Transverse colon (tissue), 4 donors: ENCODE data around the gene MAS1. TPM values are rescaled to one million over a fixed set of nuclear protein-coding genes. Genes with fewer than 3 reads are reported as not detected.
"Not testable (repeated sequence)": the region's sequence is repeated elsewhere in the genome, so short reads cannot be mapped to it uniquely, and the experiment has no call there.

ENCODE experiments used
- DNase-seq: peaks from one replicate; pipeline ENCODE4 v3.0.0-alpha.2; 2019
- H3K27ac ChIP-seq, 4 donors: fragments of 200-600 bp; sonication (generic); 2 replicates each; pipeline ENCODE4 v1.5.1; 2016 to 2018; ENCODE audit warnings: inconsistent platforms in 4 of 4
- H3K27me3 ChIP-seq: fragments of 200-600 bp; sonication (generic); 2 replicates; pipeline ENCODE4 v1.5.1; 2017; ENCODE audit warnings: inconsistent platforms
- H3K36me3 ChIP-seq, 4 donors: fragments of 200-600 bp; sonication (generic); 2 replicates each; pipeline ENCODE4 v1.5.1; 2017 to 2019; ENCODE audit warnings: inconsistent platforms in 4 of 4
- H3K4me1 ChIP-seq, 4 donors: fragments of 200-600 bp; sonication (generic); 2 replicates each; pipeline ENCODE4 v1.5.1; 2017 to 2020; ENCODE audit warnings: inconsistent platforms in 4 of 4
- H3K4me3 ChIP-seq, 4 donors: fragments of 200-600 bp; sonication (generic); 1 replicate in 1 of 4; 2 replicates in 3 of 4; pipeline versions ENCODE4 v1.5.1 to v1.6.1; 2017 to 2019; ENCODE audit warnings: inconsistent platforms in 4 of 4
- H3K9me3 ChIP-seq, 2 donors: fragments of 200-600 bp; sonication (generic); 2 replicates each; pipeline ENCODE4 v1.5.1; 2017 to 2019; ENCODE audit warnings: inconsistent platforms in 2 of 2
- EP300 ChIP-seq: sonication (generic); formaldehyde crosslinking; IDR thresholded peaks from one replicate; pipeline ENCODE4 v1.6.1; 2017; ENCODE audit warnings: antibody characterized with exemption, low read depth
- POLR2A ChIP-seq: fragments of 450-650 bp; IDR thresholded peaks from one replicate; pipeline ENCODE4 v1.6.1; 2016; ENCODE audit warnings: antibody characterized with exemption, mild to moderate bottlenecking, moderate library complexity
- POLR2AphosphoS5 ChIP-seq, 3 donors: sonication (generic); formaldehyde crosslinking; IDR thresholded peaks; one replicate each; pipeline ENCODE4 v1.6.1; 2016; ENCODE audit warnings: antibody characterized with exemption in 3 of 3
- WGBS, 2 donors: methylation state at CpG; one replicate each; pipeline ENCODE4 v1.1.5; 2018; ENCODE audit warnings: low coverage in 1 of 2; 5-methylcytosine and 5-hydroxymethylcytosine counted together
- in situ Hi-C, 4 donors: fragments of 200-750 bp; cut with MboI; loops; one replicate each; pipeline versions ENCODE4 v1.15.0 to v1.15.1; 2017; ENCODE audit warnings: low sequenced_read_pairs in 3 of 4, low pct_ligation_motif_present in 1 of 4, low pct_unique_long_range_greater_than_20kb in 1 of 4
- intact Hi-C: fragments of 100-400 bp; cut with DNase I; formaldehyde crosslinking; loops from one replicate; pipeline ENCODE4 v1.15.1; 2023; ENCODE audit warnings: low total_unique reads
- total RNA-seq, 4 donors: library from RNA; depleted of rRNA; stranded (reverse); fragments of >200 nt; gene quantifications; one replicate each; pipeline ENCODE4 v1.1.0, GENCODE V29; 2016
- TF ChIP-seq, protein P1 (sequence below), 5 experiments: fragments of 200-600 bp in 3 of 5; fragments of 450-650 bp in 2 of 5; sonication (generic) in 3 of 5; IDR thresholded peaks; 1 replicate in 2 of 5; 2 replicates in 3 of 5; pipeline ENCODE4 v1.5.1; 2016 to 2017; ENCODE audit warnings: antibody characterized with exemption in 5 of 5, inconsistent platforms in 3 of 5, mild to moderate bottlenecking in 2 of 5, moderate library complexity in 1 of 5

The MAS1 gene
- total RNA-seq, 4 donors from 2014 or later = not detected

DNA sequence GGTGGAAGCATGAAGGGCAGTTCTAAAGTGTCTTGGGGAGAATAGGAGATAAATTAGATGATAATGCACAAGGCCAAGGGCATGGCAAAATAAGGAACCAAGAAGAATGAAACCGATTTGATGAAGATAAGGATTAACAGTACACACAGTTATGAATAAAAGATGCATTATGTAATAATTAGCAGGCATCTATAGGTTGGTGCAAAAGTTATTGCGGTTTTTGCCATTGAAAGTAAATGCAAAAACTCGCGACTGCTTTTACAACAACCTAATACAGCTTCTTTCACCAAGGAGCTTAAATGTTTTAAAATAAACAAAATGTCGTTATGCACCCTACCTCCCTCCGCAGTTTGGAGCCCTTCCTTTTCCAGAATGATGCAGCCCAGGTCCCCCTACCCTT is 29.0 kb downstream of the MAS1 start:
- intact Hi-C loops = no loop called here
- no peaks in the 10 kb centered on the region for H3K27me3 ChIP-seq
- H3K4me1 ChIP-seq = no peaks in the 10 kb centered on the region
- H3K9me3 ChIP-seq = no peaks in the 10 kb centered on the region
- no peak for DNase-seq
- no peak overlapping the region for H3K4me3 ChIP-seq
- no peak for TF ChIP-seq EP300
- H3K27ac ChIP-seq = no peak overlapping the region
- in situ Hi-C loops = no loop called here
- WGBS, 2 donors = 81 to 88% methylated on average over 6 of the region's 6 CpGs
- no peaks in the 10 kb centered on the region for H3K36me3 ChIP-seq

GRCh38 chr6:159924150-159924549 is 33.4 kb downstream of the MAS1 start:
- DNase-seq, in situ Hi-C loops, H3K27me3 ChIP-seq, H3K36me3 ChIP-seq, H3K4me3 ChIP-seq, H3K27ac ChIP-seq, H3K9me3 ChIP-seq, intact Hi-C loops, H3K4me1 ChIP-seq: not testable (repeated sequence)
- 67 to 70% methylated on average over 2 of the region's 2 CpGs for WGBS, 2 donors

GRCh38 chr6:159926542-159927203 is 35.9 kb downstream of the MAS1 start:
- no peaks in the 10 kb centered on the region for H3K36me3 ChIP-seq
- no peak overlapping the region for H3K27ac ChIP-seq
- H3K4me1 ChIP-seq = peaks cover 0 to 3% (median 0%) of the 10 kb centered on the region in 4 donors
- intact Hi-C loops (no loop called here), in situ Hi-C loops (loop anchor here in 1 of 4 donors (25.0 kb wide), 1 partner anchor 764 kb away; the partner anchor contains the start of gene FNDC1)
- H3K27me3 ChIP-seq = no peaks in the 10 kb centered on the region
- no peak overlapping the region for H3K4me3 ChIP-seq
- TF ChIP-seq EP300 = no peak
- no peak for TF ChIP-seq POLR2AphosphoS5 (IDR thresholded peaks at IDR 0.05)
- TF ChIP-seq POLR2A = no peak
- TF ChIP-seq, protein P1, sequence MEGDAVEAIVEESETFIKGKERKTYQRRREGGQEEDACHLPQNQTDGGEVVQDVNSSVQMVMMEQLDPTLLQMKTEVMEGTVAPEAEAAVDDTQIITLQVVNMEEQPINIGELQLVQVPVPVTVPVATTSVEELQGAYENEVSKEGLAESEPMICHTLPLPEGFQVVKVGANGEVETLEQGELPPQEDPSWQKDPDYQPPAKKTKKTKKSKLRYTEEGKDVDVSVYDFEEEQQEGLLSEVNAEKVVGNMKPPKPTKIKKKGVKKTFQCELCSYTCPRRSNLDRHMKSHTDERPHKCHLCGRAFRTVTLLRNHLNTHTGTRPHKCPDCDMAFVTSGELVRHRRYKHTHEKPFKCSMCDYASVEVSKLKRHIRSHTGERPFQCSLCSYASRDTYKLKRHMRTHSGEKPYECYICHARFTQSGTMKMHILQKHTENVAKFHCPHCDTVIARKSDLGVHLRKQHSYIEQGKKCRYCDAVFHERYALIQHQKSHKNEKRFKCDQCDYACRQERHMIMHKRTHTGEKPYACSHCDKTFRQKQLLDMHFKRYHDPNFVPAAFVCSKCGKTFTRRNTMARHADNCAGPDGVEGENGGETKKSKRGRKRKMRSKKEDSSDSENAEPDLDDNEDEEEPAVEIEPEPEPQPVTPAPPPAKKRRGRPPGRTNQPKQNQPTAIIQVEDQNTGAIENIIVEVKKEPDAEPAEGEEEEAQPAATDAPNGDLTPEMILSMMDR (IDR thresholded peaks at IDR 0.05) = no peak
- WGBS, 2 donors = 78 to 81% methylated on average over 4 to 5 of the region's 5 CpGs
- H3K9me3 ChIP-seq = no peaks in the 10 kb centered on the region
- DNase-seq = no peak

- intact Hi-C loops (no loop called here), in situ Hi-C loops (loop anchor here in 1 of 4 donors (25.0 kb wide), 1 partner anchor 768 kb away; the partner anchor contains the start of gene FNDC1)
- Histone ChIP-seq H3K9me3 (no peaks in the 10 kb centered on the region), H3K27ac (no peak overlapping the region), H3K27me3 (no peaks in the 10 kb centered on the region), H3K4me3 (no peak overlapping the region), H3K36me3 (no peaks in the 10 kb centered on the region), H3K4me1 (peaks cover 0 to 3% (median 0%) of the 10 kb centered on the region in 4 donors)
- WGBS, 2 donors = 21 to 27% methylated on average over 8 of the region's 8 CpGs
- TF ChIP-seq, protein P1 (IDR thresholded peaks at IDR 0.05) = no peak
- TF ChIP-seq POLR2A = no peak
- no peak for TF ChIP-seq POLR2AphosphoS5 (IDR thresholded peaks at IDR 0.05)
- no peak for TF ChIP-seq EP300
- DNase-seq = peak; percentile 12
These were observed 39.0 kb downstream of the MAS1 start for GRCh38 chr6:159929819-159930218.

DNA sequence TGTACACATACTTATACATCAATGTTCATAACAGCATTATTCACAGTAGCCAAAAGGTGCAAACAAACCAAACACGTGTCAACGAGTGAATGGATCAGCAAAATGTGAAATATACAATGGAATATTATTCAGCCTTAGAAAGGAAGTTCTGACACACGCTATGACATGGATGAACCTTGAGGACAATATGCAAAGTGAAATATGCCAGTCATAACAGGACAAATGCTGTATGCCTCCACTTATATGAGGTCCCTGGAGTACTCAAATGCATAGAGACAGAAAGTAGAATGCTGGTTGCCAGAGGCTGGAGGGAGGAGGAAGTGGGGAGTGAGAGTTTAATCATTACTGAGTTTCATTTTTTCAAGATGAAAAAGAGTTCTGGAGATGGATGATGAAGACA is 40.3 kb downstream of the MAS1 start:
- WGBS, 2 donors = 69 to 78% methylated on average over 3 of the region's 3 CpGs
- Histone ChIP-seq H3K27ac (no peak overlapping the region), H3K36me3 (no peaks in the 10 kb centered on the region), H3K4me3 (no peak overlapping the region), H3K27me3 (no peaks in the 10 kb centered on the region), H3K4me1 (peaks cover 0 to 3% (median 0%) of the 10 kb centered on the region in 4 donors), H3K9me3 (peaks cover 0 to 7% of the 10 kb centered on the region in 2 donors)
- in situ Hi-C loops (loop anchor here in 1 of 4 donors (25.0 kb wide), 1 partner anchor 769 kb away; the partner anchor contains the start of gene FNDC1), intact Hi-C loops (no loop called here)
- no peak for TF ChIP-seq POLR2AphosphoS5 (IDR thresholded peaks at IDR 0.05)
- no peak for DNase-seq
